ENCODE data around the gene TMEM202.
"Not testable (repeated sequence)": the region's sequence is repeated elsewhere in the genome, so short reads cannot be mapped to it uniquely, and the experiment has no call there.

Gene TMEM202

GRCh38 chr15:72411111-72411510, 13.0 kb downstream of the TMEM202 start:
- no peaks in the 10 kb centered on the region for H3K9me2 ChIP-seq (ENCODE audit: low read depth, low read length)
- no peaks in the 10 kb centered on the region for H3F3A ChIP-seq (ENCODE audit: insufficient read depth, low read length)
- no peaks in the 10 kb centered on the region for H3K27me3 ChIP-seq (ENCODE audit: insufficient read depth, low read length)
- no peaks in the 10 kb centered on the region for H4K20me1 ChIP-seq (ENCODE audit: insufficient read depth, low read length)
- no peak overlapping the region for H3K9ac ChIP-seq (ENCODE audit: low read length)
- no peak overlapping the region for H2AFZ ChIP-seq (ENCODE audit: low read length)
- H3K9me3 ChIP-seq (ENCODE audit: low read length) = no peaks in the 10 kb centered on the region
- H3K79me2 ChIP-seq (ENCODE audit: insufficient read depth, low read length) = no peaks in the 10 kb centered on the region
- H3K4me3 ChIP-seq (ENCODE audit: low read depth, low read length, poor library complexity, severe bottlenecking) = no peak overlapping the region
- TF ChIP-seq EZH2 (IDR thresholded peaks at IDR 0.05; ENCODE audit: borderline replicate concordance, low read length) = no peak
- no peak for TF ChIP-seq CTCF (IDR thresholded peaks at IDR 0.05; ENCODE audit: low read length)
- no peaks in the 10 kb centered on the region for H3K4me1 ChIP-seq (ENCODE audit: insufficient read depth, low read length, severe bottlenecking)
- no peak overlapping the region for H3K4me2 ChIP-seq (ENCODE audit: low read length)
- H3K36me3 ChIP-seq (ENCODE audit: insufficient read depth, low read length) = no peaks in the 10 kb centered on the region
- H3K27ac ChIP-seq (ENCODE audit: low read depth, low read length, poor library complexity, severe bottlenecking) = no peak overlapping the region

GRCh38 chr15:72411544-72411943, 13.4 kb downstream of the TMEM202 start:
- Histone ChIP-seq H3K9me2 (ENCODE audit: low read depth, low read length) (no peaks in the 10 kb centered on the region), H3K27ac (ENCODE audit: low read depth, low read length, poor library complexity, severe bottlenecking) (no peak overlapping the region), H3K4me2 (ENCODE audit: low read length) (no peak overlapping the region), H3K4me3 (ENCODE audit: low read depth, low read length, poor library complexity, severe bottlenecking) (no peak overlapping the region), H3K9ac (ENCODE audit: low read length) (no peak overlapping the region), H3K27me3 (ENCODE audit: insufficient read depth, low read length) (no peaks in the 10 kb centered on the region), H3K4me1 (ENCODE audit: insufficient read depth, low read length, severe bottlenecking) (no peaks in the 10 kb centered on the region), H3K9me3 (ENCODE audit: low read length) (no peaks in the 10 kb centered on the region), H3F3A (ENCODE audit: insufficient read depth, low read length) (no peaks in the 10 kb centered on the region), H4K20me1 (ENCODE audit: insufficient read depth, low read length) (no peaks in the 10 kb centered on the region), H2AFZ (ENCODE audit: low read length) (no peak overlapping the region), H3K36me3 (ENCODE audit: insufficient read depth, low read length) (no peaks in the 10 kb centered on the region), H3K79me2 (ENCODE audit: insufficient read depth, low read length) (no peaks in the 10 kb centered on the region)
- TF ChIP-seq CTCF (IDR thresholded peaks at IDR 0.05; ENCODE audit: low read length) (no peak), EZH2 (IDR thresholded peaks at IDR 0.05; ENCODE audit: borderline replicate concordance, low read length) (no peak)

- H2AFZ ChIP-seq (ENCODE audit: low read length); H3K4me3 ChIP-seq (ENCODE audit: low read depth, low read length, poor library complexity, severe bottlenecking); H3K27me3 ChIP-seq (ENCODE audit: insufficient read depth, low read length); H3K27ac ChIP-seq (ENCODE audit: low read depth, low read length, poor library complexity, severe bottlenecking); H3F3A ChIP-seq (ENCODE audit: insufficient read depth, low read length); H3K79me2 ChIP-seq (ENCODE audit: insufficient read depth, low read length); H3K36me3 ChIP-seq (ENCODE audit: insufficient read depth, low read length); H3K4me2 ChIP-seq (ENCODE audit: low read length); H3K9me2 ChIP-seq (ENCODE audit: low read depth, low read length); H3K4me1 ChIP-seq (ENCODE audit: insufficient read depth, low read length, severe bottlenecking); H4K20me1 ChIP-seq (ENCODE audit: insufficient read depth, low read length); H3K9me3 ChIP-seq (ENCODE audit: low read length); H3K9ac ChIP-seq (ENCODE audit: low read length): not testable (repeated sequence)
Observed at GRCh38 chr15:72413337-72413736, 15.2 kb downstream of the TMEM202 start.

- Histone ChIP-seq H3K79me2 (ENCODE audit: insufficient read depth, low read length) (no peaks in the 10 kb centered on the region), H3K9ac (ENCODE audit: low read length) (no peak overlapping the region), H3F3A (ENCODE audit: insufficient read depth, low read length) (no peaks in the 10 kb centered on the region), H2AFZ (ENCODE audit: low read length) (no peak overlapping the region), H3K36me3 (ENCODE audit: insufficient read depth, low read length) (no peaks in the 10 kb centered on the region), H4K20me1 (ENCODE audit: insufficient read depth, low read length) (no peaks in the 10 kb centered on the region), H3K4me2 (ENCODE audit: low read length) (no peak overlapping the region), H3K27ac (ENCODE audit: low read depth, low read length, poor library complexity, severe bottlenecking) (no peak overlapping the region), H3K27me3 (ENCODE audit: insufficient read depth, low read length) (no peaks in the 10 kb centered on the region), H3K4me1 (ENCODE audit: insufficient read depth, low read length, severe bottlenecking) (no peaks in the 10 kb centered on the region), H3K4me3 (ENCODE audit: low read depth, low read length, poor library complexity, severe bottlenecking) (no peak overlapping the region), H3K9me2 (ENCODE audit: low read depth, low read length) (no peaks in the 10 kb centered on the region), H3K9me3 (ENCODE audit: low read length) (no peaks in the 10 kb centered on the region)
- TF ChIP-seq EZH2 (IDR thresholded peaks at IDR 0.05; ENCODE audit: borderline replicate concordance, low read length) (no peak), CTCF (IDR thresholded peaks at IDR 0.05; ENCODE audit: low read length) (no peak)
Observed at GRCh38 chr15:72415304-72415703, 17.2 kb downstream of the TMEM202 start.

GRCh38 chr15:72419768-72420167, 21.7 kb downstream of the TMEM202 start:
- H3F3A ChIP-seq (ENCODE audit: insufficient read depth, low read length); H3K4me1 ChIP-seq (ENCODE audit: insufficient read depth, low read length, severe bottlenecking); H3K4me2 ChIP-seq (ENCODE audit: low read length); H3K9me2 ChIP-seq (ENCODE audit: low read depth, low read length); H3K79me2 ChIP-seq (ENCODE audit: insufficient read depth, low read length); H2AFZ ChIP-seq (ENCODE audit: low read length); H3K9me3 ChIP-seq (ENCODE audit: low read length); H3K27ac ChIP-seq (ENCODE audit: low read depth, low read length, poor library complexity, severe bottlenecking); H3K4me3 ChIP-seq (ENCODE audit: low read depth, low read length, poor library complexity, severe bottlenecking); H4K20me1 ChIP-seq (ENCODE audit: insufficient read depth, low read length); H3K9ac ChIP-seq (ENCODE audit: low read length); H3K36me3 ChIP-seq (ENCODE audit: insufficient read depth, low read length); H3K27me3 ChIP-seq (ENCODE audit: insufficient read depth, low read length): not testable (repeated sequence)

Measured in OCI-LY1 (cell line).